SK-N-MC (cell line): ENCODE results near the gene SYT6.

Experiments
- DNase-seq: peaks from one replicate; pipeline ENCODE4 v3.0.0-alpha.2; 2011; ENCODE audit warnings: low read depth, low spot score
- H3K27ac ChIP-seq: fragments of 200-600 bp; sonication (generic); 2 replicates; pipeline ENCODE4 v1.5.1; 2016; ENCODE audit warnings: mixed run types
- H3K36me3 ChIP-seq: fragments of 200-600 bp; sonication (generic); 2 replicates; pipeline ENCODE4 v1.6.1; 2017; ENCODE audit warnings: antibody characterized with exemption, low read length, mixed read lengths; ENCODE audit not compliant: insufficient read depth
- H3K4me3 ChIP-seq: fragments of 200-600 bp; sonication (generic); 2 replicates; pipeline ENCODE4 v1.5.1; 2016
- H3K9ac ChIP-seq: fragments of 200-600 bp; sonication (generic); 2 replicates; pipeline ENCODE4 v1.8.0; 2017; ENCODE audit warnings: mixed run types, mixed read lengths; ENCODE audit not compliant: insufficient read length
- H3K9me3 ChIP-seq: fragments of 200-600 bp; sonication (generic); 2 replicates; pipeline ENCODE4 v1.6.1; 2017; ENCODE audit warnings: low read depth, mild to moderate bottlenecking, antibody characterized with exemption, low read length, moderate library complexity, mixed read lengths
- EZH2 ChIP-seq: fragments of 200-600 bp; sonication (generic); IDR thresholded peaks from one replicate; pipeline ENCODE4 v1.6.1; 2017; ENCODE audit warnings: antibody characterized with exemption
- FOXP2 ChIP-seq: optimal IDR thresholded peaks from 2 replicates; pipeline ENCODE3; 2011; ENCODE audit warnings: mild to moderate bottlenecking, moderate library complexity; ENCODE audit not compliant: insufficient read depth; ENCODE audit errors: extremely low read length, control extremely low read depth
- POLR2AphosphoS5 ChIP-seq: IDR thresholded peaks from 2 replicates; pipeline ENCODE4 v1.6.1; 2012; ENCODE audit warnings: mild to moderate bottlenecking, low read depth, low read length, borderline replicate concordance

The SYT6 gene

GRCh38 chr1:114097109-114097508, 56.6 kb downstream of the SYT6 start:
- Histone ChIP-seq H3K27ac (no peak overlapping the region), H3K9me3 (no peaks in the 10 kb centered on the region), H3K9ac (no peak overlapping the region), H3K36me3 (no peaks in the 10 kb centered on the region; the same call in 1 of the 2 replicates), H3K4me3 (no peak overlapping the region)
- TF ChIP-seq EZH2 (no peak), FOXP2 (no peak), POLR2AphosphoS5 (no peak)
- DNase-seq, result no peak

- H3K27ac ChIP-seq, result no peak overlapping the region
- no peak overlapping the region for H3K9ac ChIP-seq
- no peak for DNase-seq
- H3K9me3 ChIP-seq, result no peaks in the 10 kb centered on the region
- no peaks in the 10 kb centered on the region; the same call in 1 of the 2 replicates for H3K36me3 ChIP-seq
- H3K4me3 ChIP-seq, result no peak overlapping the region
- TF ChIP-seq EZH2 (no peak), POLR2AphosphoS5 (no peak), FOXP2 (no peak)
Observed at GRCh38 chr1:114094675-114095074, 59.0 kb downstream of the SYT6 start.

GRCh38 chr1:114094363-114094634, 59.4 kb downstream of the SYT6 start:
- Histone ChIP-seq H3K4me3 (no peak overlapping the region), H3K9me3 (no peaks in the 10 kb centered on the region), H3K27ac (no peak overlapping the region), H3K36me3 (no peaks in the 10 kb centered on the region; the same call in 1 of the 2 replicates), H3K9ac (no peak overlapping the region)
- no peak for TF ChIP-seq EZH2
- no peak for TF ChIP-seq FOXP2
- TF ChIP-seq POLR2AphosphoS5, result no peak
- DNase-seq, result no peak

- Histone ChIP-seq H3K36me3 (no peaks in the 10 kb centered on the region; the same call in 1 of the 2 replicates), H3K9ac (no peak overlapping the region), H3K9me3 (no peaks in the 10 kb centered on the region), H3K27ac (no peak overlapping the region), H3K4me3 (no peak overlapping the region)
- DNase-seq, result no peak
- TF ChIP-seq POLR2AphosphoS5, result no peak
- TF ChIP-seq EZH2, result no peak
- TF ChIP-seq FOXP2, result no peak
Observed at GRCh38 chr1:114093624-114094362, 59.9 kb downstream of the SYT6 start.

GRCh38 chr1:114092186-114093062, 61.2 kb downstream of the SYT6 start:
- no peaks in the 10 kb centered on the region; the same call in 1 of the 2 replicates for H3K36me3 ChIP-seq

GRCh38 chr1:114091711-114092110, 62.0 kb downstream of the SYT6 start:
- Histone ChIP-seq H3K9me3 (no peaks in the 10 kb centered on the region), H3K27ac (no peak overlapping the region), H3K36me3 (no peaks in the 10 kb centered on the region), H3K4me3 (no peak overlapping the region), H3K9ac (no peak overlapping the region)
- TF ChIP-seq FOXP2 (no peak), POLR2AphosphoS5 (no peak), EZH2 (no peak)
- DNase-seq, result no peak

More at GRCh38 chr1:114092186-114093062, 61.2 kb downstream of the SYT6 start:
- H3K9me3 ChIP-seq, result no peaks in the 10 kb centered on the region
- no peak overlapping the region for H3K27ac ChIP-seq
- H3K4me3 ChIP-seq, result no peak overlapping the region
- TF ChIP-seq POLR2AphosphoS5, result no peak
- no peak for TF ChIP-seq EZH2
- TF ChIP-seq FOXP2, result no peak
- no peak for DNase-seq
- H3K9ac ChIP-seq, result no peak overlapping the region

GRCh38 chr1:114090738-114091505, 62.7 kb downstream of the SYT6 start:
- no peak for TF ChIP-seq FOXP2
- no peak for TF ChIP-seq POLR2AphosphoS5
- TF ChIP-seq EZH2, result no peak
- no peak overlapping the region; the same call in 1 of the 2 replicates for H3K27ac ChIP-seq

GRCh38 chr1:114089502-114090138, 64.0 kb downstream of the SYT6 start:
- Histone ChIP-seq H3K9ac (no peak overlapping the region), H3K36me3 (no peaks in the 10 kb centered on the region), H3K4me3 (no peak overlapping the region), H3K9me3 (no peaks in the 10 kb centered on the region), H3K27ac (no peak overlapping the region)
- DNase-seq, result no peak
- TF ChIP-seq POLR2AphosphoS5 (no peak), EZH2 (no peak), FOXP2 (no peak)

More at GRCh38 chr1:114090738-114091505, 62.7 kb downstream of the SYT6 start:
- DNase-seq, result no peak
- no peak overlapping the region for H3K4me3 ChIP-seq
- H3K9ac ChIP-seq, result no peak overlapping the region
- no peaks in the 10 kb centered on the region for H3K9me3 ChIP-seq
- no peaks in the 10 kb centered on the region for H3K36me3 ChIP-seq
